ENCODE data around the gene CAPN14. TPM values are rescaled to one million over a fixed set of nuclear protein-coding genes. Genes with fewer than 3 reads are reported as not detected.
A peak's percentile ranks its signal among the peaks of the same experiment; 100 is the strongest.

Gene CAPN14
- total and polyA plus RNA-seq, 2 of the 4 experiments (the other 2 are of a cell fraction) = under 0.01 to 0.09 TPM

GRCh38 chr2:31137211-31138036 is 79.9 kb downstream of the CAPN14 start:
- Histone ChIP-seq H3K56ac (ENCODE audit: extremely low read depth, insufficient read depth, low read length) (no peak overlapping the region), H3K27me3 (ENCODE audit: control insufficient read depth, insufficient read depth, low read length) (peaks cover 66% of the 10 kb centered on the region), H3K79me1 (ENCODE audit: low read depth in 1 of 2, low read length in 2 of 2) (no peaks in the 10 kb centered on the region), H3K4me3 (ENCODE audit: insufficient read depth, low read depth, low read length) (peak overlapping the region; percentile 12; the same call in 1 of the 2 replicates), H4K91ac (ENCODE audit: insufficient read depth, low read depth, low read length) (no peak overlapping the region), H3K27ac (ENCODE audit: insufficient read depth, low read length) (no peak overlapping the region), H3K23ac (ENCODE audit: low read depth, low read length) (no peak overlapping the region), H3K9me1 (ENCODE audit: insufficient read depth, low read length) (no peaks in the 10 kb centered on the region), H3K14ac (replicated peaks; ENCODE audit: low read depth, low read length) (no peak overlapping the region), H3K18ac (ENCODE audit: low read depth, low read length) (no peak overlapping the region), H3K9ac (ENCODE audit: low read depth, low read length) (no peak overlapping the region), H2BK20ac (ENCODE audit: low read depth, low read length) (no peak overlapping the region), H2AFZ (replicated peaks; ENCODE audit: low read length, poor library complexity) (peak overlapping the region; percentile 81), H3K4me2 (ENCODE audit: low read depth, low read length) (peak overlapping the region; percentile 53; the same call in 1 of the 2 replicates), H2BK15ac (ENCODE audit: low read depth, low read length) (no peak overlapping the region), H4K5ac (ENCODE audit: low read depth, low read length) (no peak overlapping the region), H4K20me1 (ENCODE audit: insufficient read depth, low read length) (no peaks in the 10 kb centered on the region), H3K36me3 (ENCODE audit: control insufficient read depth, insufficient read depth, low read length) (no peaks in the 10 kb centered on the region), H3K4me1 (ENCODE audit: control insufficient read depth, insufficient read depth, low read length) (no peaks in the 10 kb centered on the region), H2AK5ac (ENCODE audit: low read depth, low read length) (no peak overlapping the region), H3K9me3 (ENCODE audit: control insufficient read depth, insufficient read depth, low read length) (no peaks in the 10 kb centered on the region), H4K8ac (ENCODE audit: low read depth in 2 of 2, low read length in 2 of 2) (no peak overlapping the region), H2BK120ac (ENCODE audit: low read depth, low read length) (no peak overlapping the region), H2AK9ac (replicated peaks; ENCODE audit: low read depth, low read length, poor library complexity) (peak overlapping the region; percentile 21), H3K4ac (ENCODE audit: low read depth, low read length) (no peak overlapping the region), H2BK5ac (ENCODE audit: low read depth, low read length, poor library complexity, severe bottlenecking) (no peak overlapping the region)
- 1% methylated on average over 29 of the region's 72 CpGs; no CpG with 5 or more reads in 1 of the 2 experiments for WGBS, 2 experiments (ENCODE audit: extremely low coverage in 2 of 2, insufficient read length in 1 of 2)
- POLR2A ChIA-PET (ENCODE audit: unreplicated experiment) = no interaction called here
- intact Hi-C loops (cut with micrococcal nuclease) = loop anchor here (1.0 kb wide), 1 partner anchor 196 kb away; no protein-coding TSS in a partner anchor
- no peak for ATAC-seq (ENCODE audit: low read depth)
- CTCF ChIA-PET = interaction anchor here (0.9 to 1.2 kb wide), 2 partner anchors 8 to 386 kb away, joined by 3 read pairs; no protein-coding TSS in a partner anchor
- dilution Hi-C loops (cut with HindIII; ENCODE audit: low sequenced_read_pairs, unreplicated experiment) = no loop called here
- no peak for DNase-seq
- BruUV-seq (replicated peaks) = no TSS peak
- in situ Hi-C loops (cut with MboI; ENCODE audit: low sequenced_read_pairs) = no loop called here
- TF ChIP-seq CTCF (conservative IDR thresholded peaks at IDR 0.05; ENCODE audit: low read depth, low read length) (no peak), RCOR1 (IDR thresholded peaks at IDR 0.05; ENCODE audit: insufficient replicate concordance, low read length) (no peak), MXI1 (IDR thresholded peaks at IDR 0.05; ENCODE audit: borderline replicate concordance, low read depth, low read length) (no peak), RFX5 (IDR thresholded peaks at IDR 0.05; ENCODE audit: low read depth, low read length) (no peak), CEBPB (IDR thresholded peaks at IDR 0.05; ENCODE audit: low read depth, low read length) (no peak), USF2 (IDR thresholded peaks at IDR 0.05; ENCODE audit: low read depth, low read length) (no peak), BHLHE40 (IDR thresholded peaks at IDR 0.05; ENCODE audit: low read depth, low read length) (no peak), MAFK (IDR thresholded peaks at IDR 0.05; ENCODE audit: low read depth, low read length) (no peak), RAD21 (IDR thresholded peaks at IDR 0.05; ENCODE audit: low read length) (no peak), MAZ (IDR thresholded peaks at IDR 0.05; ENCODE audit: borderline replicate concordance, low read depth, low read length) (no peak), CHD1 (IDR thresholded peaks at IDR 0.05; ENCODE audit: low read depth, low read length) (no peak), ELK1 (IDR thresholded peaks at IDR 0.05; ENCODE audit: borderline replicate concordance, low read depth, low read length) (no peak), NFE2L2 (IDR thresholded peaks at IDR 0.05; ENCODE audit: low read depth, low read length) (no peak), SMC3 (IDR thresholded peaks at IDR 0.05; ENCODE audit: low read depth, low read length) (no peak), POLR2A (IDR thresholded peaks at IDR 0.05; ENCODE audit: low read depth, low read length) (no peak)
